GM18508 (cell line): Measurements from ENCODE around the gene PAXX.

Source experiments
- ATAC-seq: cut with Tn5 transposase; IDR thresholded peaks from one replicate; pipeline ENCODE4 v1.9.1; 2021; ENCODE audit warnings: moderate number of reproducible peaks; ENCODE audit not compliant: insufficient read depth, unreplicated experiment

Gene PAXX

DNA sequence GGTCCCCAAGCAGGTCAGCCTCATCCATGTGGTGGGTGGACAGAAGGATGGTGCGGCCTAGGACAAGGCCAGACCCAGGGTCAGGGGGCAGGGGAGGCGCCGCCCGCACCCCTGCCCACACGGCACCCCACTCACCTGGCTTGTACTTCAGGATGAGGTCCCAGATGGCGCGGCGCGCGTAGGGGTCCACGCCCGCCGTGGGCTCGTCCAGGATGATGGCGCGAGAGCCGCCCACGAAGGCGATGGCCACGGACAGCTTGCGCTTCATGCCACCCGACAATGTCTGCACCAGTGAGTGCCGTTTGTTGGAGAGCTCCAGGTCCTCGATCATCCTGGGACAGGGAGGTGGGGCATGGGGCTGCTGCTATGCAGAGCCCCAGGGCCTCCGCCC is 23.3 kb downstream of the PAXX start:
- no peak for ATAC-seq

DNA sequence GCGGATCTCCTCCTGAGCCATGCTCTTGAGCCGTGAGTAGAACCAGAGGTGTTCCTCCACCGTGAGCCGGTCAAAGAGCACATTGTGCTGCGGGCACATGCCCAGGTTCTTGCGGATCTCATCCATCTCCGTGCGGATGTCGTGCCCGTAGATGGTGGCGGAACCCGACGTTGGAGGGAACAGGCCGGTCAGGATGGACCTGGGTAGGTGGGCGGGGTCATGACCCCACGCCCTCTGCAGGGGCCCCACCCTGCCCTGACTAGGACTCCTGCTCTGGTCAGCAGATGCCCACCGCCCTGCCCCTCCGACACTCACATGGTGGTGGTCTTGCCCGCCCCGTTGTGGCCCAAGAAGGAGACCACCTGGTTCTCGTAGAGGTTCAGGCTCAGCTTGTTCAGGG is 23.8 kb downstream of the PAXX start:
- ATAC-seq = no peak

DNA sequence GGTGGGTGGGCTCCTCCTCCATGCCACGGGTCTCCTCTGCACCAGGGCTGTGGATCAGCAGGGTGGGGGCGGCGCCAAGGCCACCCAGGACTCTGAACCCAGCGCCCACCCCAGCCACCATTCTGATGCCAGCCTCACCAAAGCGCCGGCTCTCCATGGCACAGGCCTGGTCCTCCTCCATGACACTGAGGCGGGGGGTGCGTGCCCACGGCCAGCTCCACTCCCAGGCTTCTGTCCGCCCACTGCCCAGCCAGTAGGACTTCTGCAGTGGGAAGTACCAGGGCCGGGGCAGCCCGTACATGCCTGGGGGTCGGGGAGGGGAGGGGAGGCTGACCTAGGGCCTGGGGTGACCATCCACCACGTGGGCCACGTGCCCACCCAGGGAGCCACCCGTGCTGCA is 24.2 kb downstream of the PAXX start:
- no peak for ATAC-seq

DNA sequence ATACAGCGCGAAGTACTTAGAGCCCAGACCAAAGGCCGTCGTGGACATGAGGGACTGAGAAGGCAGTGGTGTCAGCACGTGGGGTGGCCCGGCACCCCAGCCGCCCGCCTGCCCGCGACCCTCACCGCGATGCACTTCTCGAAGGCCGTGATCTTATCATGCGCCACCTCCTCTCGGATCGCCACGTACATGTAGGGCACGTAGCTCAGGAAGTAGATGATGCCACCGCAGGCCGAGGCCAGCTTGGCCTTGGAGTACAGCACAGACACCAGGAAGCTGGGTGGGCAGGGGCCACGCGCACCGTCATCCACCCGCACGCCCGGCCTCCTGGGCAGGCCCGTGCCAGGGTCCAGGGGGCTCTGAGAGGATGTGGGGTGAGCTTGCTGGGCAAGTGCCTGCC is 24.8 kb downstream of the PAXX start:
- no peak for ATAC-seq

DNA sequence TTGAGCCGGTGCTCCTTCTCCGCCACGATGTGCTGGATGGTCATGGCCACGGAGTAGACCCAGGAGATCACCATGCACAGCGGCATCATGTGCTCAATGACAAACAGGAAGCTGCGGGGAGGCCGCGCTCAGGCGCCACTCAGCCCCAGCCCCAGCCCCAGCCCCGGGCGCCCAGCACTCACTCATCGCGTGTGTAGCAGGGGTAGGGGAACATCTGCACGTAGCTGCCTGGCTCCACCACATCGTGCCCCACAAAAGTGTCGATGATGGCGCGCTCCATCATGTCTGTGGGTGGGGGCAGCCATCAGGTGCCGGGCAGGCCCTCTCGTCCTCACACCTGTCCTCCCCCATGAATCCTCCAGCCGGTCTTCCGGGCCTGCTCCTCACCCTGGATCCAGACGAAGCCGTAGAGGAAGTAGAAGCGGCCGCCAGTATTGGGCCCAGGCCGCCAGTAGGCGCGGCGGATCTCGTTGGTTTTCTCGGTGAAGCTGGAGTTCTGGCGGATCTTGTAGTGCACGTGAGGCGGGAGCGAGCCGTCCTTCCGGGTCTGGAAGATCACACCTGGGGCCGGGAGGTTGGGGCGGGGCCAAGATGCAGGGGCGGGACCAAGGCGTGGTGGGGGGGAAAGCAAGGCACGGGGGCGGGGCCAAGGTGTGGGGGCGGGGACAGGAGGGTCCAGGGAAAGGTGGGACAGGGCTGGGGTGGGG is 25.7 kb downstream of the PAXX start:
- ATAC-seq = no peak

DNA sequence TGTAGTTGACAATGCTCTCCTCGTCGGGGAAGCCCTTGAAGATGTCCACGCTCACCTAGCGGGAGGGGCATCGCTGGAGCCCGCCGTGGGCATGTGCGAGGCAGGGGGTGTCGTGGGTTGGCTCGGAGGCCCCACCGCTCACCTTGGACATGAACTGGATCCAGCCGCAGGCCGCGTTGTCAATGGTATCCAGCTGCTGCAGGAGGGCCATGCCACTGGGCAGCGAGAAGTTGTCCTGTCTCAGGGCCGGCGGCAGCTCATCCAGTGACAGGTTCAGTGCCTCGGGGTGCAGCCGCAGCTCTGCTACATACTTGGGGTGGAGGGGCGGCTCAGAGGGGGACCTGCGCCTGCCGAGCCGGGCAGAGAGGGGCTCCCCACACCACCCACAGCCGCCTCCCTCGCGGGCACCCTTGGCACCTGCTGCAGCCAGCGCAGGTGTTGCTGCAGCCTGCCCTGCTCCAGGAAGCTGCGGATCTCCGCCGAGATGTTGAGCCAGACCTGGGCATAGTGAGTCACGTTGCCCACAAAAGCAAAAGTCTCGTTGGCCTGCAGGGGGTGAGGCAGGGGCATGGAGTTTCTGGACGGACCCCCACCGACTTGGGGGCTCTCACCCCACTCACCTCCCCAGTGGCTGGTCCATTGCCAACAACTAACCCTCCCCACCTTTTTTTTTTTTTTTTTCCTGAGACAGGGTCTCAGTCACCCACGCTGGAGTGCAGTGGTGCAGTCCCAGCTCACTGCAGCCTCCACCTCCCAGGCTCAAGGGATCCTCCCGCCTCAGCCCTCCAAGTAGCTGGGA is 26.7 kb downstream of the PAXX start:
- no peak for ATAC-seq

DNA sequence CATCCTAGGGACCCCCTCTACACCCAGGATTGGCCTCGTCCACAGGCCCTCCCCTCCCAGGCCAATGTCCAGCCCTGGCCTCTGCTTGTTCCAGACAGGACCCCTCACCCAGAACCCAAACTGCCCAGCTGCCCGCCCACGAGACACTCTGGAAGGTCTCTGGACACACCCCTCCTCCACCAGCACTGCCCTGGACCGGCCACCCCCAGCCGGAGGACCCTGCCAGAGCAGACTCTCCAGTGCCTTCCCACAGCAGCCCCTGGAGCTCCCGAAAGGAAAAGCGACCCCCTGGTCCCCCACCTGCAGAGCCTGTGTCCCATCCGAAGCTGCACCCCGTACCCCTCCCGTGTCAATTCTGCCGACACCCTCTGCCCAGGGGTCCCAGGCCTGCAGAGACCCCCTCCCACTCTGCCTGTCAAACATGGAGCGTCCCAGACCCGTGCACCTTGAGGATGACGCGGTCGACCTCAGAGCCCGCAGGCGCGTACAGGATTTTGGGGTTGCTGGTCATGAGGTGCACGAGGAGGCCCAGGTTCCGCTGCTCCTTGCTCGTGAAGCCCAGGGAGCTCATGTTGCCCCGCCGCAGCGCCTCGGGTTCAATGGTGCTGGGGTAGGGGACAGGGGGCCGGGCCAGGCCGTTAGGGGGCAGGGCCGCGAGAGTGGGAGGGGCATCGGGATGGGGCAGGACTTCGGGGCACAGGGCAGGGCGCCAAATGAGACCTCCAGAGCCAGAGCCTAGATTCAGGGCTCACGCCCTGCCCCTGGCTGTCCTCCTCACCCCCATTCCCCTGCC is 27.9 kb downstream of the PAXX start:
- no peak for ATAC-seq

DNA sequence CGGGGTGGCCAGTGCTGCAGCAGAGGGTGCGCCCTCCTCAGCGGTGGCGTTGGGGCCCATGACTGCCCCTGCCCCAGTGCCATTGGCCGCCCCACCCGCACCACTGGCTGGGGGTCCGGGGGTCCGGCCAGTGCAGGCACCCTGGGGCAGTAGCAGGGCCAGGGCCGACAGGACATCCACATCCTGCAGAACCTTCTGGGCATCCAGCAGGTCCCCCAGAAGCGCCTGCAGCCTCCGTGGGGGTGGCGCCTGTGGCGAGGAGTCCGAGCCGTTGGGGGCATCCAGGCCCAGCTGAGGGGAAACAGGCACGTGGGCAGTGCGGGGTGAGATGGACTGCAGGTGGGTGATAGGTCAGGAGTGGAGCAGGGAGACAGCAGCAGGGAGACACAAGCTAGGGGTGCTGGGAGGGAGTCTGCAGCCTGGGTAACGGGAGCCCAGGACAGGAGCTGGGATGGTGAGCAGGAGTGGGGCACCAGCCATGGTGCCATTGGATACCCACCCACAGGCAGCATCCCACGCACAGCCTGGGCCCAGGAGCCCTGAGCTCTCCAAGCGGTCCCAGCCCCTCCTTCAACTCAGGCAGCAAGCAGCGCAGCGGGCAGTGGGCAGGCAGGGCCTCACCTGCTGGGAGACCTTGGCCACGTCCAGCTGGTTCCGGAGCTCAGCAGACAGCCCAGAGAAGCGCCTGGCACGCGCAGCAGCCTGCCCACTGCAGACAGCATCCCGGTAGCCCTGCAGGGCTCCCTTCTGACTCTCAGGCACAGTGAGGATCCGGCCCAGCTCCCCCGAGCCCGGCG is 28.7 kb downstream of the PAXX start:
- ATAC-seq = no peak

DNA sequence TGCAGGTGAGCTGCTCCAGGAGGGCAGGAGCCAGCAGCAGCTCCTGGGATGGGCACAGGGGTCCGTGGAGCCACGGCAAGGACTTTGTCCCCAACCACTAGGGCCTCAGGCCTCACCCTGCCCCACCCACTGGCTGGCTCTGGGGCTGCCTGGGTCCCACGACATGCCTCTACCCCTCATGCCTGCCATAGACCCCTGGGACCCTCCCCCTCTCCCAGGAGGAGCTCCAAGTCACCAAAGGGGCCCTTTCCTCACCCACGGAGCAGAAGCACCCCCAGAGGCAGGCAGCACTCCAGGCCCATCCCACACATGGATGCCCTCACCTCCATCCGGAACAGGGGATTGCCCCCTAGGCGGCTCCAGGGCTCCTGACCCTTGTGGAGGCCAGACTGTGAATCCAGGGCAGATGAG is 29.4 kb downstream of the PAXX start:
- ATAC-seq = no peak

DNA sequence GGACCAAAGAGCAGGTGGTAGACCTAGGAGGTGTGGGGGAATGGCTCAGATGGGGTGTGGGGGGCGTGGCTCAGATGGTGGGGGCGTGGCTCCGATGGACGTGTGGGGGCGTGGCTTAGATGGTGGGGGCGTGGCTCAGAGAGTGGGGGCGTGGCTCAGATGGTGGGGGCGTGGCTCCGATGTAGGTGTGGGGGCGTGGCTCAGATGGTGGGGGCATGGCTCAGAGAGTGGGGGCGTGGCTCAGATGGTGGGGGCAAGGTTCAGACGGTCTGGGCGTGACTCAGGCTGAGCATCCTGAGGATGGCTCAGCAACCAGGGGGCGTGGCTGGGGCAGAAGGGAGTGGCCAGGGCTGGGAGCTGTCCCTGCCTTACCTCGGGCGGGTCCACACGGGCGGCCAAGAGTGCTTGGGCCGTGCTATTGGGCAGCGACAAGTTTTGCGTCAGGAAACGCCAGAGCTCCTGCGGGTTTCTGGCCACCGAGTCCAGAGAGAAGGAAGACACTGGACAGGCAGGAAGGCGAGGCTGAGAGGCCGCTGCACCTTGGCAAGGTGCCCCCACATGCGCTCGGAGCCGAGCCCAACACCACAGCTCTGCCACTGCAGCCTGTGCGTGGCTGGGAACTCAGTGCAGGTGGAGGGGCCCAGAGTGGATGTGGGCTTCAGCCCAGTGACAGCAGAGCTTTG is 29.9 kb downstream of the PAXX start:
- ATAC-seq = no peak

DNA sequence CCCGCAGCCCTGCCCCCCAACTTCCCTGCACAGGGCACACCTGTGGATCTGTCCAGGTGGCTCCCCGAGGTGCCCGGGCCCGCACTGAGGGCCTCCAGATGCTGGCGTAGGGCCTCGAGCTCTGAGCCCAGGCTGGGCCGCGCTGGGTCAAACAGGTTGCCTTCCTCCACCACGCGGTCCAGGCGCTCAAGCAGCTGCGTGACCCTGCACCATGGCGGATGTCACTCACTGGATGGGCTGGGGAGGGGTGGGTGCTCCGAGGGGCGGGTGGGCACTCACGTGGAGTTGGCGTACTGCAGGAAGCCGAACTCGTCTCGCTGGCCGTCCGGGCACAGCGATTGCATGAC is 30.4 kb downstream of the PAXX start:
- no peak for ATAC-seq

DNA sequence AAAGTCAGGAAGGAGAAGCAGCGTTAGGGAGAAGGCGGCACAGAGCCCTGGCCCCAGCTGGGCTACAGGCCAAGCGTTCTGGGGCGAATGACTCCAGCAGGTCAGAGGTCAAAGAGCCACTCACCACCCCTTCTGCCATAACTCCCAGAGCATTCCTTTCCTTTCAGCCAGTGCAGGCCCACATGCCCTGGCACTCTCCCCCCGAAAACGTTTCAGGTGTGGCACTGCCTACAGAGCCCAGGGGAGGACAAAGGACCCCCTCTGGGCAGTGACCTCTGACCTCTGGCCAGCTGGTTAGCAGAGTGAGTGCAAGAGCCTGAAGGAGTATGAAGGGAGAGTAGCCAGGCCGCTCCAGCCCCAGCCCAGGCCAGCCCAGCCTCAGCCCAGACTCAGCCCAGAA is 30.9 kb downstream of the PAXX start:
- no peak for ATAC-seq

DNA sequence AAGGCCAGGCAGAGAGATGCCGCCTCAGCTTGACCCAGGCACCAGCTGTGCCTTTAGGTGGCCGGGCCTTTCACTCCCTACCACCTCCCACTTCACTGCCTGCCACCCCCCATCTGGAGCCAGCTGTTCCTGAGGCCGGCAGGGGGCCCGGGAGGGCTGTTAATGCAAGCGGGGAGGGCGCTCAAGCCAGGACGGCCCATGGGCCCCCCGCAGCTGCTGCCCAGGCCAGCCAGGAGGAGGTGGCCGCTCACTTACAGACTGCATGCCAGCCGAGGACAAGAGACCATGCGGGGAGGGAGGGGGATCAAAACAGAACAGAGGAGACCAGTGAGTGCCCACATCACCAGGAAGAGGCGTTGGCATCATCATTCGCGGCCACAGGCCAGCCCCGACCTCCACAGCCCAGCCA is 31.4 kb downstream of the PAXX start:
- ATAC-seq = no peak

DNA sequence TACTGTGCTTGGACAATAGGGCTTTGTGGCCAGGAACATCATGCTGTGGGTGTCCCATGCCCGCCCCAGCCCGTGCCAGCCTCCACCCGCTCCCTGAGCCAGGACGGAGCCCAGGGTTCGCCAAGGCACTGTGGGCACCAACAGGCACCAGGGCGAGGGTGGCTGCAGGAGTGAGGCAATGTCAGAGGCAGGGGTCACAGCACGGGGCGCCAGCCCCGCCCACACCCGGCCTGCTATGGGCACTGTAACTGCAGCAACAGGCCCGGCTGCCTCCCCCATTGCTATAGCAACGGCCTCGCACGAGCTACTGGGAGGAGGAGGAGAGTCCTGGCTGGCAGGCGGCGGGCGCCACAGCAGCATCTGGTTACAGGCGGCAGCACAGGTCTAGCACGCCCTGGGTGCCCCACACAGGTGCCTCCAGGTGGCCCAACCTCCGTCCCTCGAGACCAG is 33.3 kb downstream of the PAXX start:
- ATAC-seq = no peak

DNA sequence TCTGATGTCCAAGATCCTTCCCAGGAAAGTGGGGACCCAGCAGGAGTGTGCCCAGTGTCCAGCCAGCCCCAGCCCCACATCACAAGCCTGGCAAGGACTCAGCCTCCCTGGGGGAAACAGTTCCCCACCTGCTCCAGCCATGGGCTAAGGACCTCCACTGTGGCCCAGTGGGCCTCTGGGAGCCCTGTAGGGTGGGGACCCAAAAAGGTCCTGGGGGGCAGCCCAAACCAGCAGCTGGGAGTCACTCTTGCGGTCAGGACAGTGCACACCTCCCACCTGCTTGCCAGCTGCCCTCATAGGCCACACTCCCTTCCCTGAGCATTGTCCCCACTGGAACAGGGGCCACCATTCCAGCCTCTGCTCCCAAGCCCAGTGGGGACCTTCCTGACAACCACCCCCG is 34.2 kb downstream of the PAXX start:
- ATAC-seq = no peak

DNA sequence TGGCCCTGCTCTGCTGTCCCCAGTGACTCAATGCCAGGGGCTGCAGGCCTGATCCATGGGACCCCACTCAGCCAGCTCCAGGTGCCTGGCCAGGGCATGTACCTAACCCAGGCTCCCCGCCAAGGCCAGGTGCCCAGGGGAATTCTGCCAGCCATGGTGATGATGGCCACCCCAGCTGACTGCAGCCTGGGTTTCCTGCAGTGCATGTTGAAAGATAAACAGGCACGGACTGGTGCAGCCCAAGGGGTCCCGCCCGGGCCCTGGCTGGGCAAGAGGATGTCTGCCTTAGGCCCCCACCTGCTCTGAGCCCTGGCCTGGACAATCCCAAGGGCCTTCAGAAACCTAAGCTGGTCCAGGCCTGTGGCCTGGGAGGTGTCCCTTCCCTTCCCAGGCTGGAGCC is 34.6 kb downstream of the PAXX start:
- ATAC-seq = no peak

DNA sequence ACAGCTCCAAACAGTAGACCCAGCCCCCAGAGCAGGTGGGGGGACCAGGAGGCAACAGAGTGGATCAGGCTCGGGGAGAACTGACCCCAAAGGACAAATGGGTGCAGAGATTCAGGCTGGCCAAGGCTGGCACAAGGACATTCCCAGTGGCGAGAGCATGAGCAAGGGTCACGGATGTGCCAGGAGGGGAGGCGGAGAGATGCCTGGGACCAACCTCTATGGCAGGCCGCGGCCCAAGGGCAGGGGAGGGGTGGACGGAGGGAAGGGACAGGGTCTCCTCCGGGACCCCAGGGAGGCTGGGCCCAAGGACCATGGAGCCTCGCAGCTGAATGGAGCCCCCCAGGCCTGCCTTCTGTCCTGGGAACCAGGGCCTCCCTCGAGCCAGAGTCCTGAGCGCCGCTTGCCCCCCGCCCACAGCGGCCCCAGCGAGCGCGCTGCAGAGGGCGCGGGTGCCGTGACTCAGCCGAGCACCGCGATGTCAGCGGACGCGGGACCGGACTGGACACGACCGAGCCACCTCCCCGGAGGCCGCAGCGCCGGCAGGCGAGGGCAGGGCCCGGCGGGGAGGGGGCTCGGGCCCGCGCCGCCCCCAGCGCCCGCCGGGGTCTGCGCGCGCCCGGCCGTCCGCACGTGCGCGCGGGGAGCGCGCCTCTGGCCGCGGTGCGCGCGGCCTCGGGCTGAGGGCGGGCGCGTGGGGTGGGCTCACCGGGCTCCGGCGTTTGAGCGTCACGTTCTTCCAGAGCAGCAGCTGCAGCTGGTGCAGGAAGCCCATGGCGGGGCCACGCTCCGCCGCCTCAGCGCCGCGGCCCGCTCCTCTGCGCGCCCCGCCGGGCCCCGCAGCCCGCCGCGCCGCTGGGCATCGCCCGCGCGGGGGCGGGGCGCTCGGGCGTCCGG is 35.4 kb downstream of the PAXX start, which contains the start of gene ABCA2:
TSS of gene ABCA2 (minus strand) at position 869 of the 894 bp plus-strand sequence. CDS start at position 772, 97 bp downstream.
- no peak for ATAC-seq

DNA sequence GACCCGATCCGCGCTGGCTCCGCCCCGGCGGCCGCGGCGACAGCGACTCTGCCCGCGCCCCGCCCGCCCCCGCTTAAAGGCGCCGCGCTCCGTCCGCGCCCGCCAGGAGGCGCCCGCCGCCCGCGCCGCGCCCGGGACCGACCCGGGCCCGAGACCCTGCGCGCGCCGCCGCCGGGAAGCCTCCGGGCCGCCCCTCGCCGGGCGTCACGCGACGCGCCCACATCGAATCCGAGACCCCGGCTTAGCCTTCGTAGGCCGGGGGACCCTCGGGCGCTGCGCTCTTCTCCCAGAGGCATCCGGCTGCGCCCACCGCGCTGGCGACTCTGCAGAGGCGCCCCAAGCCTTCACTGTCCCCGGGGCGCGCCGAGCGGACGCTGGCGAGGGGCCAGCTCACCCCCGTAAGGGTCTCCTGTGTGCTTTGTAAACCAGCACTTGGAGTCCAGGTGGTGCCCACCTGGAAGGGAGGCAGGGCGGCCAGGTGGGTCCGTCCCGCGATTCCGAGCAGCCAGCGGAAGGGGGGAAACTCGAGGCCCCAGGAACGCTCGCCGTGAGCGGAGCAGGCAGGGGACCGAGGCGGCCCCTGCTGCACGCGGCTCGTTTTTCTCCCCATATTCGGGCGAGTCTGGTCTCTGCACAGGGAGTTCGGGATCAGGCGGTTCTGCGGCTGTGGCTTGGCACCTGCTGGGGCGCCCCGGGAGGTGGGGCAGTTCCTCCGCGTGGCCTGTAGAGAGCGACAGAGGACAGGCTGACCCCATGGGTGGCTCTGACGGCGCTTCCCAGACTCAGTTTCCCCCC is 36.2 kb downstream of the PAXX start:
- no peak for ATAC-seq
